SW480 (cell line): ENCODE data around the gene HOXB2.

ENCODE experiments used
- DNase-seq: peaks from one replicate; pipeline ENCODE4 v3.0.0-alpha.2; 2016; ENCODE audit warnings: low spot score

The HOXB2 gene

DNA sequence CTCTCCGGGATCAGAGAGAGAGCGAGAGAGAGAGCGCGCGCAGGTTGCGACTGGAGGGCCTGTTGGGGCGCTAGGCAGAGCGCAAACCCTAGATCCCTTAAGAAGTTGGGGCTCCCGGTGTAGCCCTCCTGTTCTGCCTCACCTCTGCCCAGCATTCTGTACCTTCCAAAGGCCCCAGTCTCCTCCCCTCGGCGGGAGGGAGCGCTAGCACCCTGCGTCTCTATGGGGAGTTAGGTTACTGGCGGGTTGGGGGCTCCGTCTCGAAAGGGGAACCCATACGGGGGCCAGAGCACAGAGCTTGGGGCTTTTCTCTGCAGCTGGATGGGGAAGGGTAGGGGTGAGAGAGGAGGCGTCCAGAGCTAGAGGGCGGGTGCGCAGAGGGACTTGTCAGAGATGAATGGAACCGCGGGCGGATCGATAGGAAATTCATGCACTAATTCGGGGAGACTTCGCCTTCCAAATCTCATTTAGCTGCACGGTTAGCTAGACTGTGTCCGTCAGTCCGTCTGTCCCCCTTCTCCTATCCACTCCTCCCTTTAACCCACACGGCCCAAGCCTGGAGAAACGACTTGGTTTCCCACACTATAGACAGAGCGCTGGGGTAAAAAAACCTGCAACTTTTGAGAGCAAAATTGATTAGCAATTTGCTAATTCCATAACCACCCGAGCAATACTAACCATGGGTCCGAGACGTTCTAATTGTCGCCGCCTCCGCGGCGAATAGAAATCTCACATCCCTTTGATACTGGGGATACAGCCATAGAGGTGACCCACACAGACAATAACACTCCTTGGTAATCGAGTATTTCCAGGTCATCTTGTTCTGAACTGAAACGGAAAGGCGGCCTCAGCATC is 33.9 kb upstream of the HOXB2 start:
- peak; percentile 36 for DNase-seq

DNA sequence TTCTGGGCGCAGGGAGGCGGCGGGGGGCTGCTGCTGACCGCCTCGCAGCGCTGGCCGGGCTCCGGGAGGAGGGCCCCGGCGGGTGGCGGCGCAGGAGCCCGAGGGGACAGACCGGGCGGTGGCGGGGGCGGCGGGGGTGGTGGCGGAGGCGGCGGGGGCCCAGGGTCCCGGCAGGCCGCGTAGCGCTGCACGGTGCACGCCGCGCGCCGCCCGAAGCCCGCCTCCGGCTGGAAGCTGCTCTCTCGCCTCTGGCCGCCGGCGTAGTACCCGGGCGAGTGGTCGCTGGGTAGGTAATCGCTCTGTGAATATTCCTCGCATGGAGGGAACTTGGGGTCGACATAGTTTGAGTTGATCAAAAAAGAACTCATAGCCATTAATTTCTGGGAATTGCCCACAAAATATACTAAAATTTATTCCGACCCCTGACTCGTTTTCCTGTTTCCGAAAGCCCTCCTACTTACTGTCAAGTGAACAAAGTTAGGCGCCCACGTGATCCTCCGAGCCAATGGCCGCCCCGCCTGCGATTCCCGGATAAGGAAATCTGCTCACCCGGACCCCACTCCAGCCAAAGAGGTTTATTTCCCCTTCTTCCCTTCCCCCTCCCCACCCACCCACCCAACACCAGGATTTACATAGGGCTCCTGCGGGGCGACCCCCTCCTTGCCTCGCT is 33.2 kb upstream of the HOXB2 start, which contains the start of gene HOXB4:
Gene HOXB4 (minus strand): TSS at position 405 of the 670 bp plus-strand sequence. CDS start 31 bp downstream, at position 374.
- DNase-seq, result peak; percentile 73

DNA sequence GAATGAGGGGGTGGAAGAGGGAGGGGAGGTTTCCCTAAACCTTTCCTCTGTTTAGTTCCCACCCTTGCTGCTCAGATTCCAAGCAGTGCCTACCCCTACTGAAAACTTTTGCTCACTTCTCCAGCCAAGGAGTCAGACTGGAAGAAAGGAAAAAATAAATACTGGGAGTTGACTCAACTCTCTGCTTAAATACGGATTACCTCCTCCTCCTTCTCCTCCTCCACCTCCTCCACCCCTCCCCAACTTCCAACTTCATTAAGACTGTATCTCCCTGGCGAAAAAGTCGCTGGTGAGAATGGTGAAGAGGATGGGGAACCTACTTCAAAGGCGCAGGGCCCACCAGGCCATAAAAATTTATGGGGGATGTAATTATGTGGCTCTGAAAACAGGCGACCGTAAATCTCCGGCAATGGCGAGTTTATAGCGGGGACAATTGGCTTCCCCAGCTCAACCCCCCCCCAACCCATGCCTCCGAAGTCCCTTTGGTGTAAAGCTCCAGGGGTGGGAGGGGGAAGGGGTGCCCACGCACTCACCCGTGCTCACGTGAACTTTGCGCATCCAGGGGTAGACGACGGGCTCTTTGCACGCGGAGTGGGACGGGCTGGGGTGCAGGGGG is 32.5 kb upstream of the HOXB2 start:
- peak; percentile 72 for DNase-seq

DNA sequence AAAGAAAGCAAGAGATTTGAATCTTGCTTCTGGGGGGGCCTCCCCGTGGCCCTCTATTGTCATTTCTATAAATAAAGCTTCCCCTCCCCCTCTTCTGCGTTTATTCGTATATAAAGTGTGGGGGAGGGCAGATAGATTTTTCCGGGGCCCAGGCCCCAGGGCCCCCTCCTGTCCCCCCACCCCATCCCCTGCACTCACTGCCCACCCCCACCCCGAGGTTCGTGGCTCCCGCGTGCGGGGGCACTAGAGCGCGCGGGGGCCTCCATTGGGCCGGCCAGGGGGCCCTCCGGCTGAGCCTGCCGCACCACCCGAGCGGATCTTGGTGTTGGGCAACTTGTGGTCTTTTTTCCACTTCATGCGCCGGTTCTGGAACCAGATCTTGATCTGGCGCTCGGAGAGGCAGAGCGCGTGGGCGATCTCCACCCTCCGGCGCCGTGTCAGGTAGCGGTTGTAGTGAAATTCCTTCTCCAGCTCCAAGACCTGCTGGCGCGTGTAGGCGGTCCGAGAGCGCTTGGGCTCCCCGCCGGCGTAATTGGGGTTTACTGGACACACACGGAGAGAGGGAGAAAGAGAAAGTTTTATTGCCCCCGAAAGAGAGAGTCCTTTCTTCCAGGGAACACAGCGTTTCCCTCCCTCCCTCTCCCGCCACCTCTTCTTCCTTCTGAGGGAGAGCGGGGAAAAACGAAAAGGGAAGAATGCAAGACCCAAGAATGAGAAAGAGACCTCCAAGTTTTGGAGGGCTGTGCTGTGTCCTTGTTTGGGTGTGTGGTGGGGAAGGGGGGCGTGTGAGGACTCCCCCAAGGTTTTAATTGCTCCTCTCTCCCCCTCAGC is 31.8 kb upstream of the HOXB2 start:
- peak; percentile 76 for DNase-seq

DNA sequence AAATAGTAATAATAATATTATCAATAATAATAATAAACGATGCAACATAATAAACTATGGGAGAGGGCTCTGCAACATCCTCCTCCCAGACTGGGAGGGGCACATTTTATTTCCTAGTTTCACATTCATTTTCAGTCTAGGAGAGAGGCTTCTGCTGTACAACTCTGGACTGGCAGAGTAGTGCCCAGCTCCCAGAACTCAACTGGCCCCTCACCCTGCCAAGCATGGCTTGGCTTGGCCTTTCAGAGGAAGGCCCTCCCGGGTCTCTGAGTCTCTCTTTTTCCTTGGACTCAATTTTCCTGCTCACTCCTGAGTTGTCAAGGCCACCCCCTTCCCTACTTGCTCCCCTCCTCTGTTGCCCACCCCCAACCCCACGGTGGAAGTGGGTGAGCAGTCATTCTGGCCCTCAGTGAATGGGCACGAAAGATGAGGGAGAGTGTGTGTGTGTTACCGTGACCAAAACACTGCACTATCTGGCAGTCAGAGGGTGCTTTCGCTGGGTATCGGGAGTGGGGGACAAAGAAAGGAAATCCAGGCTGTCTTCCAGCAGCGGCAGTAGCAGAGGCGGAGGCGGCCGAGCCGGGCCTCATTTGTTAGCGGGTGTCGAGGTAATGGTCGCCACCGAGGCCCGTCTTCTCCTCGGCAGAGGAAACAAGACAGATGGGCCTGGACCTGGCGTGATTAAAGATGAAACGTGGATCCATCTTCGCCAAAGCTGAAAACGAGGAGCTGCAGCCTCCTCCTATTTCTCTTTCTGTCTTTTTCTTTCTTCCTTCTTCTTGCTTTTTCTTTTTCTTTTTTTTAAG is 31.0 kb upstream of the HOXB2 start:
- no peak for DNase-seq

DNA sequence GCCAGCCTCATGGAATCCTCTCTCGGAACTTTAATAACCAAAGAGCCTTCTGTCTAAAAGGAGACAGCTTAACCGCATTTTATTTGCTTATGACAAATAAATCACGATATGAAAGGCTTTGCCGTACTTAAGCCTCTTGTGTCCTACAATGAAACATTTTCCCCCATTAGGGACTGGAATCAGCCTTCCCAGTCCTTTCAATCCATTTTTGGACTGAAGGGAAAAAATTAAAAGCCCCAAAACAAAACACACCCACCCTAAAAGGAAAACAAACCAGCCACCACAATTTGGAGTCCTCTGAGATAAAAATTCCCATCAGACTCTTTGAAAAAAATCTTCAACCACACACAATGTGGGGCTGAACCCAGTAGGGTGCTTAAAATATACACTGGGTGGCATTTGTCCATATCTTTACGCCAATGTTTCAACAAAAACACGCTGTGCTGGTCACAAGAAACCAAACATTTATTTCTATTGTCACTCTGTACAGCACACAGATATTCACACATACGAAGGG is 30.2 kb upstream of the HOXB2 start:
- DNase-seq, result peak; percentile 44

DNA sequence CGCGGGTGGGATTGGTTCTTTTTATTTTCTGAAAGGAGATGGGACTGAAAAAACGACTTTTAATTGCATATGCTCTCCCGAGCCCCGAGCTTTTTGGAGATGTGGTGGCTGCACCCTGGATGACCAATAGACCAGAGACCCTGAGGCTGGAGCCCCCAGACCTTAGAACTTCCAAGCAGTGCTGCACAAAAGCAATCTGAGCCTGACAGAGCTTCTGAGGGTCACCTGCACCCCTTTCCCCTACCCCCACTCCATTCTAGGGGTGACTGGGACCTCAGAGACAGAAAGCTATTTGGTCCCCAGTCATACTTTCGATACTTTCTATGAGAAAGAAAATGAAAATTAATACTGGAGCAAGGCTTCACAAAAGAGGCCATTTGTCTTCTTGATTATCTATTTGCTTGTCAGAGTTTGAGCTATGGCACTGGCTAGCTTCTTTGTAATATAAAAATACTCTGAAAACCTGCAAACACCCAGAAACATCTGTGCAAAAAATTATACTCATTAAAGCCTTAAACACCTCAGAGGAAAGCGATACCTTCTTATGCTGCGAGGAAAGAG is 29.7 kb upstream of the HOXB2 start:
- no peak for DNase-seq

DNA sequence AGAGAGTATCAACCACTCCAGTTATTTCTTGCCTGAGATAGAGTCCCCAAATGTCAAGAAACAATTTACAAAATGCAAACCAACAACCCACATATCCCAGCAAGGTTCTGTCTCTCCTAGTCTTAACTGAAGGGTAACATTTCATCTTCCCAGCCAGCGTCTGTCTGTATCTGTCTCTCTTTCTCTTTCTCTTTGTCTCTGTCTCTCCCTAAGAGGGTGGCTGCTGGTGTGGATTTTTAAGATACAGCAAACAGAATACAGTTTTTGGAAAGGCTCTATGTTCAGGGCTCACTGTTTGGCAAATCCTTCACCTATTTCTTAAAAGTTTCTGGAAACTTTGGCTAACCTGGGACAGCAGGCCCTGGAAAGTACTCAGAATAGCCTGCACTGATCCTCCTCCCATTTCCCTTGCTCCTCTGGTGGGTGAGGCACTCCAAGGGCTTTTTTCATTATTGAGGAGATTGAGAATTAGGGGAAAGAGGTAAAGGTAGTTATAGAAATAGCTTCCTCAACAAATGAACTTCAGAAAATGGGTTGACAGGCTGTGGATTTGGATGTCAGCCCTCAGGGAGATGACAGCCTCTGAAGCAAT is 27.0 kb upstream of the HOXB2 start:
- no peak for DNase-seq

DNA sequence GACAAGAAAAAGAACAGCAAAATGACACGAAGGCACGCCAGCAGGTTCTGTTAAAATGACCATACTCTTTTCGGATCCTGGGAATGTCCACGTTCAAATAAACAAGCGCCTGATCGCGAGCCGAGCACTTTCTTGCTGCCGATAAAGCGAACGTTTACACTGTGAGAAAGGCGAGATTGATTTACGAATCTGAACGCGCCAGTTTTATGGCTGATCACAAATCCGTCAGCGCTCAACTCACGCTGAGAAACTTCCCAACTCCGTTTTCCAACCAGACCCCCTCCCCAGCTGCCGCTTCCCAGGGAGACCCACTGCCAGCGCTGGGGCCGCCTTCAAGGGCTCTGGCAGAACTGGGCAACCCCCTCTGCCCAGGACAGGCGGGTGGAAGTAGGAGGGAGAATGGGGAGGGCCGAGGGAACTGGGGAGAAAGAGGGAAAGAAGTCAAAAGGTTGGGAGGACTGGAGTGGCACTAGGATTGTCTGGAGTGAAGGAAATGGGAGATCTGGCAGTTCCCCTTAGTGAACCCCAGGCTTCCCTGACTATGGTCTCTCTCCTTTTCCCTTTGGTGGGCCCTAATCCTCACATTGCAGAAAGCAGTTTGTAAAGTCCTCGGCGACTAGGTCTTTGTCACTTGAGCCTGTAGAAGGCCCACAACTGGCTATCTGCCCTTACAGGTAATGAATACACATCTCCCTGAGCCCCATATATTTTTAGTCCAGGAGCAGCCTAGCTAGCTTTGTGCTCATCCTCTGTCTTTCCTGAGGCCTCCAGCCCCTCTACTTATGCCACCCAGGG is 26.3 kb upstream of the HOXB2 start:
- no peak for DNase-seq

DNA sequence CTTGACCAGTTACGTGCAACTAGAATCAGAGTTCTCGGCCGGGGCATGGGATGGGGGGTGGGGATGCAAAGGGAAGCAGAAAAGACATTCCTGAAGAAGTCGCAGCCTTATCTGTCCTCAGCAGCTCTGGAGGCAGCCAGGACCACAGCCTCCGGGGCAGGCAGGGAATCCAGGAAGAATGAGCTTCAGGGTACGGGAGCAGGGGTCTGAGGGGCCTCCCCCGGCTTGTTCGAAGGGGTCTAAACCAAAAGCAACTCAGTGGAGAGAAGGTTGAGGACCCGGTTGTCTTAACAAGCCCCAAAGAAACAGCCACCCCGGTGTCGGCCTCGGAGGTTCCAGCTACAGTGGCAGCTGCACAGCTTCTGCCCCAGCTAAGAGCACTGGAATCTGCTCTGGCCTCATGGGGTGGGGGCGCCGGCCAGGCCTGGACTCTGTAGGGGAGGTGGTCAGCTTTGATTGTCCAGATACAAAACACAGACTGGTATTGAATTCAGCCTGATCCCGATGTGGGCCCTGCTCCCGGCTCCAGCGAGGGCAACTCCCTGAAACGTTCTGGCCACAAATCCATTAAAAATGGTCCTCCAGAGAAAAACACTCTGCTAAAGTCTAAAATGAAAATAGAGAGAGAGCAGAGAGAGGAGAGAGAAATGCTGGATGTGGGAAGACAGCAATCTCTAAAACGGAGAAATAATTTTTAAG is 25.6 kb upstream of the HOXB2 start:
- no peak for DNase-seq

DNA sequence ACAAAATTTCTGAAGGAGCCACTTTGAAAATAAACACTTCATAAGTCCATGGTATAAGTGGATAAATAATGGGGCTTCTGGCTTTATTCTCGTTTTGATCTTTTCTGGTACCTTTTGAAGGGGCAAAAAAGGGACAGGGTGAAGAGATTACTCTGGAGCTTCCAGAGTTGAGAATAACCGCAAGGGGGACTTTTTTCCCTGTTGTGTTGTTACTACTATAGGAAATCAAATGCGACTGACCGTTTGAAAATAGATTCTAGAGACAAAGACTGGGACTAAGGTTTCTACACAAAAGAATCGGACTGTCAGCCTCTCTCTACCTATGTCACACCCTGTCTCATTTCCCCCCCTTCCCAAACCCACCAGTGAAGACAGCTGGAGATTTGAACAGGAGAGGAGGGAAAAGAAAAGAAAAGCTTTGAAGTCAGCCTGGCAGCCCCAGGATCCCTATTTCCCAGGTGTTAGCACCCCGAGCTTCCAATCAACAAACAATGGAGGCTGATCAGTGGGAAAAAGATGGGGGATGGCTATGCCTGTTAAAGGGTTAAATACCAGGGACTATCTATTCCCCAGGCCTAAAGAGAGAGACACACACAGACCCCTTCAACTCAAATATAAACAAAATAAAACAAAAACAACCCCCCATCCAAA is 24.9 kb upstream of the HOXB2 start:
- DNase-seq, result no peak

DNA sequence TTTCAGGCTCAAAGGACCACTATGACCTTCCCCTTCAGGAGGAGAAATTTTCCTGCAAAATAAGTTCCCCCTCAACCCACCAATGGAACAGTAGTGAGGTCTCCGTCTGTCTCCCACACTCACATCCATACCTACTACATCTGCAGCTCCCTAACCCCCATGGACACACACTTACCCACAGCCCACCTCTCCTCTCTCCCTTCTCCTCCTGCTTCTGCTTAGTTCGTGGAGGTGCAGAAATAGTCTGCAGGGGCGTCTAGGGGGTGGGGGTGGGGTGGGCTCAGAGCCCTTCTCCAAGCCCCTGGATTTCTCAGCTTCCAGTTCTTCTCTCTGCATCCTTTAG is 24.3 kb upstream of the HOXB2 start:
- DNase-seq, result no peak

DNA sequence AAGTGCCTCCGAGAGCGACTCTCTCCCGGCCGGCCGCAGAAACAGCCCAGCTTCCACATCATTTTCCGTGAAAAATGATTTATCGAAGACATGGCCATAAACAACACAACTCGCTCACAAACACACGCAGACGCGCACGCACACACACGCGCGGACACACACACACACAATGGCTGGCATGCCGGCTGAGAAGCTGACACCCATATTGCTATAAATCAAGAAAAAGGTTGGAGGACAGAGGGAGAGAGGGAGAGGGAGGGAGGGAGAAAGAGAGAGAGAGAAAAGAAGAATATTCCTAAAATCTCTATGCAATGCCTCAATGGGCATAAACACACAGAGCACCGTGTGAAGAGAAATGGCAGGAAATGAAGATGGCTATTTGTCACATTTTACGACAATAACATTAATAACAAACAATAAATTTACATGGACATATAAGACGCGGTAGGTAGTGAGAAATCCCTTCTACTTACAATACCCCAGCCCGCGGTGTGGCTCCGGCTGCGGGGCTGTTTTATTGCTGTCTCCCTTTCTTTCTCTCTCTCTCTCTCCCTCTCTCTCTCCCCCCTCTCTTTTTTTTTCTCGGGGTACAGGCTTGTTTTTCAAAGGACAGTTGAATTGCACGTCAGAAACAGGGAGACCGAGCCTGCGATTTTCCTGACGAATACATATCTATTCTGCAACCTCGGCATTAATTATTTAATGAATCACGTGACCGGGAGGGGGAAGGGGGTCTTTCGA is 23.8 kb upstream of the HOXB2 start:
- DNase-seq, result no peak

DNA sequence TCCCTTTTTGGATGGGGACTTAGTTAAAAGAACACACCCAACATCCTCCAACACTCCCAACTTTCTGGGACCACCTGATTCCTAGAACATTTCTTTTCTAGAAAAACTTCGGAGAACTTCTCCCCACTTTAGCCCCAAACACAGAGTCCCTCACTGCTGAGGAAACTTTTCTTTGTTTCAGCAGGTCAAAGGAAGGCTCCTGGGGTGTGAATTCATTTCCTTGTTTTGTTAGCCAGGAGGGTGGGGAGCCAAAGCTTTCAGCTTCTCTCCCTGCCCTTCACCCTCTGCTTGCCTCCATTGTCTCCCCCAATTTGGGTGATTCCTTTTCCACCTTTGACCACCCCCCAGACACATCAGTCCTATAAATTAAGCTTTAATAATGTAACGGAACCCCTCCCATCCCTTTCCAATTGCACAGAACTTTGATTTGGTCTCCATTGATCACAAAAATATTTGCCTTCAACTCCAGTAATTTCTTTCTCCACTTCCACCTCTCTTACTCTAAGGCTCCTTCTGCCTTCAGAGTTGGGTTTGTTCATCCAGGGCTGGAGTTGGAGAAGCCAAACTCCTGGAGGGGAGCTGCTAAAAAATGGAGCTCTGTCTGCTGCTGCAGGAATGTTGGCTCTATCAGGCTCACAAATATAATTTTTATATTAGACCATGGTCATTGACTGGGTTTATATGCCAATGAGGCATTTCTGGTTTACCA is 22.9 kb upstream of the HOXB2 start:
- DNase-seq, result no peak

DNA sequence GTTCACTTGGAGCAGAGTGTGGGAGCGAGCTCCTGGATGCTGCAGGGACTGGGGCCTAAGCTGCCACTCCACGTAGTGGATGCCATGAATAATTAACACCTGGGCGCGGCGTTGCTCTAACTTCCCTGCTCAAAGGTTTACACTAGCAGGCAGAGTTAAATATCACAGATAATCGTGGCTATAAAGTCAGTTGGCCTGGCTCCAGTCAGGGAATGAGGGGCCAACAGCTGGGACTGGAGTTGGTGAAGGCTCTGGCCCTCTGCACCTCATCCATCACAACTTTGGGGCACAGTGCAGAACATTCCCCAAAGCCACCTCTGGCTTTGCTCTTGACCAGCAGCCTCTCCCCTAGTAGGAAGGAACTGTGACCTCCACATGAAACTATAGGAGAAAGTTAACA is 22.3 kb upstream of the HOXB2 start:
- DNase-seq, result no peak

DNA sequence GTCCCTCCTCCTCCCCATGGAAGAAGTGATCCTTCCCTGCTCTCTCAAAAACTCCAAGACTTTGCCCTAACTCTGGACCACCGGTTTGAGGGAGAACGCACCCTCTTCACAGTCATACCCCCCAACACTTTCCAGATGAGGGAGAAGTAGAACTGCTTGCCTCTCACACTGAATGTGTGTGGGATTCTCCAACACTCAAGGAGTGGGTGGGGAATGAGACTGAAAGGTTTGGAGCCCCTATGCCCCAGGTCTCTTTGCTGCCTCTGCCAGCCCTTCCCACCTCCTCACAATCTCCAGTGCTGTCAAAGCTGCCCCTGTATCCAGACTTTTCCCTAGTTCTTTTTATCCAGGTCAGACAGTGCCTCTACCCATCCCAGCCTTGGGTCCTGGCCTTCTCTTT is 21.8 kb upstream of the HOXB2 start:
- no peak for DNase-seq
